SK-N-SH treated with all-trans-retinoic acid at 6 μM for 48 hours (cell line): Measurements from ENCODE around the gene SERPINB8.

ENCODE experiments used
- ATAC-seq: fragments of 200-7000 bp; cut with Tn5 transposase; 3 replicates; pipeline ENCODE4 v1.9.1; 2020; ENCODE audit warnings: mild to moderate bottlenecking, moderate library complexity
- ARNTL ChIP-seq: fragments of 450-650 bp; formaldehyde crosslinking; IDR thresholded peaks from 2 replicates; pipeline ENCODE4 v1.5.0; 2020; ENCODE audit warnings: low read depth, mild to moderate bottlenecking, moderate library complexity, borderline replicate concordance
- BACH2 ChIP-seq: fragments of 250-450 bp; sonication (Bioruptor Pico); IDR thresholded peaks from 2 replicates; pipeline ENCODE4 v1.9.0; 2021; ENCODE audit warnings: mild to moderate bottlenecking, borderline replicate concordance
- CREB5 ChIP-seq: fragments of 250-450 bp; sonication (Bioruptor Pico); IDR thresholded peaks from 2 replicates; pipeline ENCODE4 v1.5.1; 2020; ENCODE audit warnings: low read depth, mild to moderate bottlenecking, moderate library complexity
- CSDC2 ChIP-seq: fragments of 250-450 bp; sonication (Bioruptor Pico); IDR thresholded peaks from 2 replicates; pipeline ENCODE4 v1.5.0; 2020; ENCODE audit warnings: mild to moderate bottlenecking, moderate library complexity
- ESRRG ChIP-seq: fragments of 250-450 bp; sonication (Bioruptor Pico); IDR thresholded peaks from 2 replicates; pipeline ENCODE4 v1.6.1; 2021; ENCODE audit warnings: mild to moderate bottlenecking
- GLIS3 ChIP-seq: fragments of 250-450 bp; sonication (Bioruptor Pico); IDR thresholded peaks from 2 replicates; pipeline ENCODE4 v1.5.0; 2020; ENCODE audit warnings: mild to moderate bottlenecking, moderate library complexity
- ISL1 ChIP-seq: fragments of 250-450 bp; sonication (Bioruptor Pico); IDR thresholded peaks from 2 replicates; pipeline ENCODE4 v2.1.2; 2022; ENCODE audit warnings: mild to moderate bottlenecking, moderate library complexity
- OSR1 ChIP-seq: fragments of 250-450 bp; sonication (Bioruptor Pico); IDR thresholded peaks from 2 replicates; pipeline ENCODE4 v1.8.0; 2022; ENCODE audit warnings: moderate library complexity, mild to moderate bottlenecking, inconsistent platforms
- PATZ1 ChIP-seq: fragments of 250-450 bp; sonication (Bioruptor Pico); IDR thresholded peaks from 2 replicates; pipeline ENCODE4 v1.8.0; 2020; ENCODE audit warnings: mild to moderate bottlenecking, moderate library complexity, borderline replicate concordance
- POU6F1 ChIP-seq: fragments of 250-450 bp; sonication (Bioruptor Pico); IDR thresholded peaks from 2 replicates; pipeline ENCODE4 v1.8.0; 2021; ENCODE audit warnings: low read depth, mild to moderate bottlenecking, moderate library complexity, borderline replicate concordance
- PPARA ChIP-seq: fragments of 250-450 bp; sonication (Bioruptor Pico); IDR thresholded peaks from 2 replicates; pipeline ENCODE4 v1.5.0; 2020; ENCODE audit warnings: mild to moderate bottlenecking, borderline replicate concordance
- RARB ChIP-seq: fragments of 250-450 bp; sonication (Bioruptor Pico); IDR thresholded peaks from 2 replicates; pipeline ENCODE4 v1.8.0; 2021; ENCODE audit warnings: mild to moderate bottlenecking, moderate library complexity
- SNAI2 ChIP-seq: fragments of 250-450 bp; sonication (Bioruptor Pico); IDR thresholded peaks from 2 replicates; pipeline ENCODE4 v1.5.0; 2020; ENCODE audit warnings: mild to moderate bottlenecking, moderate library complexity
- TCF4 ChIP-seq: fragments of 250-450 bp; sonication (Bioruptor Pico); IDR thresholded peaks from 2 replicates; pipeline ENCODE4 v1.8.0; 2021; ENCODE audit warnings: mild to moderate bottlenecking, moderate library complexity, borderline replicate concordance
- TOX ChIP-seq: fragments of 250-450 bp; sonication (Bioruptor Pico); IDR thresholded peaks from 2 replicates; pipeline ENCODE4 v1.8.0; 2021; ENCODE audit warnings: mild to moderate bottlenecking, moderate library complexity, borderline replicate concordance
- TSHZ2 ChIP-seq: fragments of 250-450 bp; sonication (Bioruptor Pico); IDR thresholded peaks from 2 replicates; pipeline ENCODE4 v1.5.0; 2020; ENCODE audit warnings: mild to moderate bottlenecking, moderate library complexity
- ZC3H10 ChIP-seq: fragments of 250-450 bp; sonication (Bioruptor Pico); IDR thresholded peaks from 2 replicates; pipeline ENCODE4 v1.5.1; 2021; ENCODE audit warnings: mild to moderate bottlenecking, moderate library complexity
- ZFP3 ChIP-seq: fragments of 250-450 bp; sonication (Bioruptor Pico); IDR thresholded peaks from 2 replicates; pipeline ENCODE4 v1.5.0; 2020; ENCODE audit warnings: mild to moderate bottlenecking, moderate library complexity
- ZFP30 ChIP-seq: fragments of 450-650 bp; formaldehyde crosslinking; IDR thresholded peaks from 2 replicates; pipeline ENCODE4 v1.5.0; 2022; ENCODE audit warnings: mild to moderate bottlenecking, moderate library complexity
- ZNF565 ChIP-seq: fragments of 450-650 bp; formaldehyde crosslinking; conservative IDR thresholded peaks from 2 replicates; pipeline ENCODE4 v1.5.0; 2020; ENCODE audit warnings: low read depth, mild to moderate bottlenecking, moderate library complexity
- ZNF70 ChIP-seq: fragments of 450-650 bp; formaldehyde crosslinking; IDR thresholded peaks from 2 replicates; pipeline ENCODE4 v1.5.0; 2020; ENCODE audit warnings: mild to moderate bottlenecking, moderate library complexity
- ZNF8 ChIP-seq: fragments of 450-650 bp; formaldehyde crosslinking; IDR thresholded peaks from 2 replicates; pipeline ENCODE4 v1.5.0; 2020; ENCODE audit warnings: mild to moderate bottlenecking, moderate library complexity

Gene SERPINB8

GRCh38 chr18:64029096-64029495 lies 59.2 kb downstream of the SERPINB8 start:
- ATAC-seq = no peak

GRCh38 chr18:64031411-64031810 lies 61.5 kb downstream of the SERPINB8 start:
- no peak for ATAC-seq
- no peak for TF ChIP-seq ZC3H10
- TF ChIP-seq OSR1 = no peak
- no peak for TF ChIP-seq TCF4
- no peak for TF ChIP-seq CSDC2 (CRISPR knock-in tag)
- TF ChIP-seq PPARA (CRISPR knock-in tag) = no peak
- TF ChIP-seq GLIS3 (CRISPR knock-in tag) = no peak
- TF ChIP-seq POU6F1 = no peak
- no peak for TF ChIP-seq SNAI2 (CRISPR knock-in tag)
- TF ChIP-seq RARB (CRISPR knock-in tag) = no peak
- no peak for TF ChIP-seq ZFP30
- no peak for TF ChIP-seq CREB5 (CRISPR knock-in tag)
- TF ChIP-seq ESRRG (CRISPR knock-in tag) = no peak
- no peak for TF ChIP-seq BACH2 (CRISPR knock-in tag)
- no peak for TF ChIP-seq TSHZ2
- no peak for TF ChIP-seq TOX (CRISPR knock-in tag)
- TF ChIP-seq ZFP3 (CRISPR knock-in tag) = no peak
- TF ChIP-seq ZNF70 = no peak
- no peak for TF ChIP-seq ISL1
- no peak for TF ChIP-seq ARNTL (CRISPR knock-in tag)

More at GRCh38 chr18:64029096-64029495, 59.2 kb downstream of the SERPINB8 start:
- no peak for TF ChIP-seq OSR1
- TF ChIP-seq CSDC2 (CRISPR knock-in tag) = no peak
- no peak for TF ChIP-seq ZFP30
- TF ChIP-seq POU6F1 = no peak
- no peak for TF ChIP-seq PPARA (CRISPR knock-in tag)
- TF ChIP-seq ZNF70 = no peak
- no peak for TF ChIP-seq TSHZ2
- TF ChIP-seq ISL1 = no peak
- no peak for TF ChIP-seq TCF4
- no peak for TF ChIP-seq CREB5 (CRISPR knock-in tag)
- no peak for TF ChIP-seq ESRRG (CRISPR knock-in tag)
- TF ChIP-seq, all 23 proteins: peak for 0

GRCh38 chr18:64032312-64032711 lies 62.4 kb downstream of the SERPINB8 start:
- TF ChIP-seq ESRRG (CRISPR knock-in tag) = no peak
- TF ChIP-seq PATZ1 (CRISPR knock-in tag) = no peak
- no peak for TF ChIP-seq ZNF8
- no peak for TF ChIP-seq ZNF565 (CRISPR knock-in tag)
- TF ChIP-seq CREB5 (CRISPR knock-in tag) = no peak
- no peak for TF ChIP-seq CSDC2 (CRISPR knock-in tag)
- TF ChIP-seq POU6F1 = no peak
- ATAC-seq = no peak
